ENCODE data around the gene PTPRU.

Gene PTPRU

GRCh38 chr1:29240986-29241385 is 4.7 kb downstream of the PTPRU start:
- no peaks in the 10 kb centered on the region for H3K36me3 ChIP-seq
- H3K4me1 ChIP-seq (ENCODE audit: control insufficient read depth in 1 of 2, insufficient read depth in 1 of 2, low read depth in 1 of 2, low read length in 1 of 2) = peaks cover 17 to 23% of the 10 kb centered on the region in 2 experiments
- peaks cover 90% of the 10 kb centered on the region for H3K27me3 ChIP-seq
- H3K27ac ChIP-seq = no peak overlapping the region
- no peaks in the 10 kb centered on the region for H3K9me3 ChIP-seq
- H3K4me3 ChIP-seq (ENCODE audit: low read depth in 1 of 2, low read length in 1 of 2) = no peak overlapping the region
- TF ChIP-seq, protein P1, sequence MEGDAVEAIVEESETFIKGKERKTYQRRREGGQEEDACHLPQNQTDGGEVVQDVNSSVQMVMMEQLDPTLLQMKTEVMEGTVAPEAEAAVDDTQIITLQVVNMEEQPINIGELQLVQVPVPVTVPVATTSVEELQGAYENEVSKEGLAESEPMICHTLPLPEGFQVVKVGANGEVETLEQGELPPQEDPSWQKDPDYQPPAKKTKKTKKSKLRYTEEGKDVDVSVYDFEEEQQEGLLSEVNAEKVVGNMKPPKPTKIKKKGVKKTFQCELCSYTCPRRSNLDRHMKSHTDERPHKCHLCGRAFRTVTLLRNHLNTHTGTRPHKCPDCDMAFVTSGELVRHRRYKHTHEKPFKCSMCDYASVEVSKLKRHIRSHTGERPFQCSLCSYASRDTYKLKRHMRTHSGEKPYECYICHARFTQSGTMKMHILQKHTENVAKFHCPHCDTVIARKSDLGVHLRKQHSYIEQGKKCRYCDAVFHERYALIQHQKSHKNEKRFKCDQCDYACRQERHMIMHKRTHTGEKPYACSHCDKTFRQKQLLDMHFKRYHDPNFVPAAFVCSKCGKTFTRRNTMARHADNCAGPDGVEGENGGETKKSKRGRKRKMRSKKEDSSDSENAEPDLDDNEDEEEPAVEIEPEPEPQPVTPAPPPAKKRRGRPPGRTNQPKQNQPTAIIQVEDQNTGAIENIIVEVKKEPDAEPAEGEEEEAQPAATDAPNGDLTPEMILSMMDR (IDR thresholded peaks at IDR 0.05) = no peak

DNA sequence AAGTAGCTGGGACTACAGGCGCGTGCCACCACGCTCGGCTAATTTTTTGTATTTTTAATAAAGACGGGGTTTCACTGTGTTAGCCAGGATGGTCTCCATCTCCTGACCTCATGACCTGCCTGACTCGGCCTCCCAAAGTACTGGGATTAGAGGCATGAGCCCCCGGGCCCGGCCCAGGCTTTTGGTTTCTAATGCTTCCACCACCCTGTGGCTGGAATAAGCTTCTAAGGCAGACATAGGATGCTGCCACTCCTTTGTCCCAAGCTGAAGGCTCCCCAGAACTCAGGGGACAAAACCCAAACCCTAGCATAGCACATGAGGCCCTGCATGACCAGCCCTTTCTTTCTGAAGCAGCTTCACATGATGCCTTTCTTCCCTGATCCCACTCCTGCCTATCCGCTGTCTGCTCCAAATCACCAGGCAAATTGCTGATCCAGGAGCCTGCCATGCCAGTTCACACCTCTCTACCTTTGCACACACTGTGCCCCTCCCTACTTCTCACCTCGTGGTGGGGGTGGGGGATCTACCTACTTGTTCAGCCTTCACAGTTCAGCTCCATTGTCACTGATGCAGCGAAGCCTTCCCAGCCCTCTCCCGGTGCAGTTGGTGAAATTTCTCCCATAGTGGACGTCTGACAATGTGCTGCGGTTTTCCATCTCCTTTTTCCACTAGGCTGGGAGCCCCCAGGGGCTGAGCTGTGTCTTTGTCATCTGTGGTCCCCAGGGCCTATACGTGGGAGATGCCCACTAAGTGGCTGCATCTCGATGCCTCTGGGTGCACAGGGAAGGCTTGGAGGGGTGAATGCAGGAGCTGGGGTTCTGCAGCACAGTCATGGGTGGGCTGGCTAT is 6.9 kb downstream of the PTPRU start:
- H3K4me1 ChIP-seq (ENCODE audit: control insufficient read depth in 1 of 2, insufficient read depth in 1 of 2, low read depth in 1 of 2, low read length in 1 of 2) = peaks cover under 1 to 4% of the 10 kb centered on the region in 2 experiments
- TF ChIP-seq, protein P1 (IDR thresholded peaks at IDR 0.05) = no peak
- H3K9me3 ChIP-seq = no peaks in the 10 kb centered on the region
- no peak overlapping the region for H3K27ac ChIP-seq
- peaks cover 68% of the 10 kb centered on the region for H3K27me3 ChIP-seq
- H3K36me3 ChIP-seq = no peaks in the 10 kb centered on the region
- H3K4me3 ChIP-seq (ENCODE audit: low read depth in 1 of 2, low read length in 1 of 2) = no peak overlapping the region

- Histone ChIP-seq H3K36me3 (no peaks in the 10 kb centered on the region), H3K27me3 (peaks cover 62% of the 10 kb centered on the region), H3K9me3 (no peaks in the 10 kb centered on the region), H3K27ac (no peak overlapping the region), H3K4me1 (ENCODE audit: control insufficient read depth in 1 of 2, insufficient read depth in 1 of 2, low read depth in 1 of 2, low read length in 1 of 2) (no peaks in the 10 kb centered on the region), H3K4me3 (ENCODE audit: low read depth in 1 of 2, low read length in 1 of 2) (no peak overlapping the region)
- TF ChIP-seq, protein P1 (IDR thresholded peaks at IDR 0.05) = no peak
These were observed 7.5 kb downstream of the PTPRU start for GRCh38 chr1:29243871-29244200.

GRCh38 chr1:29245261-29245660 is 8.9 kb downstream of the PTPRU start:
- peaks cover 4 to 6% of the 10 kb centered on the region in 2 experiments for H3K4me1 ChIP-seq (ENCODE audit: control insufficient read depth in 1 of 2, insufficient read depth in 1 of 2, low read depth in 1 of 2, low read length in 1 of 2)
- H3K27me3 ChIP-seq = peaks cover 48% of the 10 kb centered on the region
- TF ChIP-seq, protein P1 (IDR thresholded peaks at IDR 0.05) = no peak
- H3K36me3 ChIP-seq = no peaks in the 10 kb centered on the region
- no peaks in the 10 kb centered on the region for H3K9me3 ChIP-seq
- no peak overlapping the region for H3K4me3 ChIP-seq (ENCODE audit: low read depth in 1 of 2, low read length in 1 of 2)
- H3K27ac ChIP-seq = no peak overlapping the region

DNA sequence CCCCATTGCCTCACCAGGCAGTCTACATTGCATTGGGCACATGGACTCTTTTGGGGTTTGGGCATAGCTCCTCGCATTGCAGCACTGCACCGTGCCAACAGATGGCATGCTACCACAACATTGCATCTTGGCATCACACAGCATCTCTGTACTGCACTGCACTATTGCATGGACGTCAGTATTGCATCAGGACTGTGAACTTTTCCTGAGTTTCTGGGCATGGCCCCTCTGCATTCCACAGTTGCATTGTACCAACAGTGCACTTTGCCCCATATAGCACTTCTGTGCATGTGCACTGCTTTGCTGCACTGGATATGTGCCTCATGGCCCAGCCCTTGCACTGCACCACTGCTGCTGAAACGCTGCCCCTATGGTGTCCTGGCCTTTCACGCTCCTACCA is 9.6 kb downstream of the PTPRU start:
- no peaks in the 10 kb centered on the region for H3K36me3 ChIP-seq
- H3K27me3 ChIP-seq = peaks cover 42% of the 10 kb centered on the region
- peaks cover 4 to 6% of the 10 kb centered on the region in 2 experiments for H3K4me1 ChIP-seq (ENCODE audit: control insufficient read depth in 1 of 2, insufficient read depth in 1 of 2, low read depth in 1 of 2, low read length in 1 of 2)
- H3K27ac ChIP-seq = no peak overlapping the region
- no peak overlapping the region for H3K4me3 ChIP-seq (ENCODE audit: low read depth in 1 of 2, low read length in 1 of 2)
- no peaks in the 10 kb centered on the region for H3K9me3 ChIP-seq
- TF ChIP-seq, protein P1 (IDR thresholded peaks at IDR 0.05) = no peak
